Mesothelial cell of epicardium (in vitro differentiated cells): ENCODE measurements around the gene SYCN. TPM values are rescaled to one million over a fixed set of nuclear protein-coding genes. Genes with fewer than 3 reads are reported as not detected.

Experiments used
- DNase-seq, 2 experiments: peaks; one replicate each; pipeline ENCODE4 v3.0.0; 2021; ENCODE audit warnings: low spot score in 2 of 2; ENCODE audit not compliant: unreplicated experiment in 2 of 2
- H3K27ac Mint-ChIP-seq: 2 replicates; pipeline ENCODE4 v1.8.0; 2021; ENCODE audit warnings: mixed read lengths
- H3K27me3 Mint-ChIP-seq: 2 replicates; pipeline ENCODE4 v1.8.0; 2021; ENCODE audit warnings: low read depth, mixed read lengths
- H3K36me3 Mint-ChIP-seq: 2 replicates; pipeline ENCODE4 v1.8.0; 2021; ENCODE audit warnings: mixed read lengths
- H3K4me1 Mint-ChIP-seq: 2 replicates; pipeline ENCODE4 v1.8.0; 2021; ENCODE audit warnings: mixed read lengths
- H3K4me3 Mint-ChIP-seq: 2 replicates; pipeline ENCODE4 v1.8.0; 2021; ENCODE audit warnings: mild to moderate bottlenecking, moderate library complexity, mixed read lengths
- H3K9me3 Mint-ChIP-seq: 2 replicates; pipeline ENCODE4 v1.8.0; 2021; ENCODE audit warnings: mixed read lengths
- total RNA-seq: library from RNA; stranded (reverse); gene quantifications from 3 replicates; pipeline ENCODE4 v1.2.1, GENCODE V29; 2021
- TF ChIP-seq, protein P1 (sequence below): fragments of 200-600 bp; sonication (generic); IDR thresholded peaks from one replicate; pipeline ENCODE4 v1.5.0; 2021; ENCODE audit warnings: antibody characterized with exemption; ENCODE audit not compliant: unreplicated experiment

SYCN gene
- total RNA-seq, 1 donor from 2014 or later, result not detected

DNA sequence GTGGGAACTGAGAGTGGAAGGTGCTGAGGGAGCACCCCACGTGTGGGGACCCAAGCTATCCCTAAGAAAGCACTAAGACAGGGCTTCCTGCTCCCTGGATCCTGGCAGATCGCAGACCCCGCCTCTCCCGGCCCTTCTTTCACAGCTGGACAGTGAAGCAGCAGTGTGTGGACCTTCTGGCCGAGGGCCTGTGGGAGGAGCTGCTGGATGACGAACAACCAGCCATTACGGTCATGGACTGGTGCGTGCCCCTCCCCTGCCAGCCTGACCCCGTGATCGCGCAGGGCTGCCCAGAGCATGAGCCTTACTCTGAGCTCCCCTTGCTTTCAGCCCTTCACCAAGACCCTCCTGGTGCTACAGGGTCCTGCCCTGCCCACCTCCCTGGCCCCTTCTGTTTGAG lies 5.0 kb downstream of the SYCN start:
- Mint-ChIP-seq H3K36me3 (no peaks in the 10 kb centered on the region), H3K4me1 (peaks cover 21% of the 10 kb centered on the region), H3K4me3 (no peak overlapping the region), H3K9me3 (no peaks in the 10 kb centered on the region), H3K27me3 (peaks cover 45% of the 10 kb centered on the region), H3K27ac (no peak overlapping the region)
- TF ChIP-seq, protein P1, sequence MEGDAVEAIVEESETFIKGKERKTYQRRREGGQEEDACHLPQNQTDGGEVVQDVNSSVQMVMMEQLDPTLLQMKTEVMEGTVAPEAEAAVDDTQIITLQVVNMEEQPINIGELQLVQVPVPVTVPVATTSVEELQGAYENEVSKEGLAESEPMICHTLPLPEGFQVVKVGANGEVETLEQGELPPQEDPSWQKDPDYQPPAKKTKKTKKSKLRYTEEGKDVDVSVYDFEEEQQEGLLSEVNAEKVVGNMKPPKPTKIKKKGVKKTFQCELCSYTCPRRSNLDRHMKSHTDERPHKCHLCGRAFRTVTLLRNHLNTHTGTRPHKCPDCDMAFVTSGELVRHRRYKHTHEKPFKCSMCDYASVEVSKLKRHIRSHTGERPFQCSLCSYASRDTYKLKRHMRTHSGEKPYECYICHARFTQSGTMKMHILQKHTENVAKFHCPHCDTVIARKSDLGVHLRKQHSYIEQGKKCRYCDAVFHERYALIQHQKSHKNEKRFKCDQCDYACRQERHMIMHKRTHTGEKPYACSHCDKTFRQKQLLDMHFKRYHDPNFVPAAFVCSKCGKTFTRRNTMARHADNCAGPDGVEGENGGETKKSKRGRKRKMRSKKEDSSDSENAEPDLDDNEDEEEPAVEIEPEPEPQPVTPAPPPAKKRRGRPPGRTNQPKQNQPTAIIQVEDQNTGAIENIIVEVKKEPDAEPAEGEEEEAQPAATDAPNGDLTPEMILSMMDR, result no peak
- no peak for DNase-seq

DNA sequence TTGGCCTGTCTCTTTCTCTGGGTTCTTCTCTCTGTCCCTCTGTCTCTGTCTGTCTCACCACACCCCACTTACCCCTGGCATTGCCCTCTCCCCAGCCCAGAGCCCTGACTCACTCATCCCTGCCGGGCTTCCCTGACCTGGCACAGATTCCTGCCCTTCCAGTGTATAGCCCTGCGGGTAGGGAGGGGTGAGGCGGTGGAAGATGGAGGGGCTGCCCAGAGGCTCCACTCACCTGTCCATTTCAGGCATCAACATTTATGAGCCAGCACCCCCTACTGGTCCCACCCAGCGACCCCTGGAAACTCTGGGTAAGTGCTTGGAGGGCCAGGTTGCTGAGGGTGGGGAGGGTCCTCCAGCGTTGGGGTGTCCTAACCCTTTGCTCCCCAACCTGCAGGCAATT lies 6.3 kb downstream of the SYCN start:
- H3K36me3 Mint-ChIP-seq, result no peaks in the 10 kb centered on the region
- H3K4me3 Mint-ChIP-seq, result peak overlapping the region; percentile 54
- peaks cover 43% of the 10 kb centered on the region for H3K27me3 Mint-ChIP-seq
- TF ChIP-seq, protein P1, result no peak
- H3K9me3 Mint-ChIP-seq, result no peaks in the 10 kb centered on the region
- no peak for DNase-seq
- H3K27ac Mint-ChIP-seq, result no peak overlapping the region
- peaks cover 30% of the 10 kb centered on the region for H3K4me1 Mint-ChIP-seq

DNA sequence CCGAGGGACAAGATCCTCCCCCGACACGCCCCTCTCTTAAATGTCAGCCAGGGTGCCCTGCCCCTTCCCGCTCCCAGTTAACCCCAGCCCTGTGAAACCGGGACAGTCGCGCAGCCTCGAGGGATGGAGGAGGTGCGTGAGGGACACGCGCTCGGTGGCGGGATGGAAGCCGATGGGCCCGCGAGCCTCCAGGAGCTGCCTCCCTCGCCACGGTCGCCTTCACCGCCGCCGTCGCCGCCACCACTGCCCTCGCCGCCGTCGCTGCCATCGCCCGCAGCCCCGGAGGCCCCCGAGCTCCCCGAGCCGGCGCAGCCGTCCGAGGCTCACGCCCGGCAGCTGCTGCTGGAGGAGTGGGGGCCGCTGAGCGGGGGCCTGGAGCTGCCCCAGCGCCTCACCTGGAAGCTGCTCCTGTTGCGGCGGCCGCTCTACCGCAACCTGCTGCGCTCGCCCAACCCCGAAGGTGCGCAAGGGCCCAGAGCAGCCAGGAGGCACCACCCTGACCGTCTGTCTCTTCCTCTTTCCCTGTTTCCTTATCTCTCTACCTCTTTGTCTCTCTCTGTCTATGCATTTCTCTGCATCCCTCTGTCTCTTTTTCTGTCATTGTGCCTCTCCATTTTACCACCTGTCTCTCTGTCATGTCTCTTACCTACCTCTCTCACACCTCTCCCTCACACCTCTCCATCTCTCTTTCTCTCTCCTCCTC lies 7.1 kb downstream of the SYCN start, which contains the start of gene NCCRP1:
Gene NCCRP1, plus strand, starts transcription at position 105 of the 703 bp plus-strand sequence. Its CDS starts 19 bp downstream, at position 124.
- Mint-ChIP-seq H3K4me1 (peaks cover 32% of the 10 kb centered on the region), H3K9me3 (no peaks in the 10 kb centered on the region), H3K27ac (no peak within 1 kb of the TSS), H3K27me3 (peaks cover 43% of the 10 kb centered on the region), H3K4me3 (peak within 1 kb of the TSS; percentile 54), H3K36me3 (no peaks in the 10 kb centered on the region)
- DNase-seq, result no peak
- TF ChIP-seq, protein P1, result no peak

DNA sequence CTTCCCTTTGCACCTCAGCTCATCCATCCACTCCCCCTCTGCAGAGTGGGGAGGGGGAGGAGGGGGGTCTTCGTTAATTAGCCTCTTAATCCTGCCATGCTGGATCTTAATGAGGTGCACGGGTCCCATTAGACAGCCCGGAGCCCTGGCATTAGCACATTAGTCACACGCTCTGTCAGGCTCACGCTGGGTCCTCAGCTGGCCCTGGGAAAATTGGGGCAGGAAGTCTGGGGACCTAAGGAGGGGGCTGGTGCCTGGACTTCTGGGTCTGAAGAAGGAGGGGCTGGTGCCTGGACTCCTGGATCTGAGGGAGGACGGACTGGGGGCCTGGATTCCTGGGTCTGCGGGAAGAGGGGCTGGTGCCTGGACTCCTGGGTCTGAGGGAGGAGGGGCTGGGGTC lies 7.7 kb downstream of the SYCN start:
- peaks cover 32% of the 10 kb centered on the region for H3K4me1 Mint-ChIP-seq
- H3K27me3 Mint-ChIP-seq, result peaks cover 43% of the 10 kb centered on the region
- H3K9me3 Mint-ChIP-seq, result no peaks in the 10 kb centered on the region
- H3K27ac Mint-ChIP-seq, result no peak overlapping the region
- no peak for DNase-seq
- TF ChIP-seq, protein P1, result no peak
- no peaks in the 10 kb centered on the region for H3K36me3 Mint-ChIP-seq
- H3K4me3 Mint-ChIP-seq, result peak overlapping the region; percentile 30

DNA sequence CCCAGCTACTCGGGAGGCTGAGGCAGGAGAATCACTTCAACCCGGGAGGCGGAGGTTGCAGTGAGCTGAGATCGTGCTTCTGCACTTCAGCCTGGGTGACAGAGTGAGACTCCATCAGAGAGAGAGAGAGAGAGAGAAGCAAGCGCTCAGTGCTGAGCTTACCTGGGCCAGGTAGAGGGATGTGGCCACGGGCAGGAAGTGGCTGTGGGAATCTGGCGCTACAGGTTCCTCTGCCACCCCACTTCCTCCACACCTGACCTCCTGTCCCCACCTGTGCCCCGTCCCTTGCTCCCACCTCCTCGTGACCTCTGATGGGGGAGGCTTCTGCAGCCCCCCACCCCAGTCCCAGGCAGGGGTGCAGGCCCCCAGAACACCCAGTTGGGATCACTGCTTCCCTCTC lies 8.3 kb downstream of the SYCN start:
- no peak overlapping the region for H3K27ac Mint-ChIP-seq
- H3K36me3 Mint-ChIP-seq, result no peaks in the 10 kb centered on the region
- H3K4me3 Mint-ChIP-seq, result peak overlapping the region; percentile 15
- DNase-seq, result no peak
- no peaks in the 10 kb centered on the region for H3K9me3 Mint-ChIP-seq
- TF ChIP-seq, protein P1, result no peak
- H3K4me1 Mint-ChIP-seq, result peaks cover 32% of the 10 kb centered on the region
- peaks cover 39% of the 10 kb centered on the region for H3K27me3 Mint-ChIP-seq
